ENCODE results near the gene AGBL4.

DNA sequence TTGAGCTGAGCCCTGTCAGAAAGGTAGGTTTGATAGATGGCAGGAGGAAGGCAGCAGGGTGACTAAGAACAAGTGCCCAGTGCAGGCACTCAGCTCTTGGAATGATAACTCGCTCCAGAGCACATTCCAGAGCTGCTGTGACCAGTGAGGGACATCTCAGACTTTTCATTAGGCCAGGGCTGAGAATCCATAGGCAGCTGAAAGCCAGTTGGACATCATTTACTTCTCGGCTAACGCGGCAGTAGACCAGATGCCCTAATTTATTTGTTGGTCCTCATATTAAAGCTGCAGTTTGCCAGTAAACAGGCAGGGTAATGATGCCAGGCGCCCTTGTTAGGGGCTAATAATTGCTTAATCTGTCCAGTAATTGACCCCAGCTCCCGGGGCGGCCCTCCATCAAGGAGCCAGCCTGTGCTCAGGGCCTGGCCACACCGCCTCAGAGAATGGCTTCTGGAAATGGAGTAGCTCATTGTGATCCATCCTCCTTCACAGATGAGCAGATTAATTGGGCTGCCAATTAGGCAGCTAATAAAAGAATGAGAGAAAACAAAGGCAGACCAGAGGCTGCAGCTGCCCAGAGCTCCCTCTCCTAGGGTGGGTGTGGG is 1369.0 kb downstream of the AGBL4 start:
- TF ChIP-seq, protein P1, sequence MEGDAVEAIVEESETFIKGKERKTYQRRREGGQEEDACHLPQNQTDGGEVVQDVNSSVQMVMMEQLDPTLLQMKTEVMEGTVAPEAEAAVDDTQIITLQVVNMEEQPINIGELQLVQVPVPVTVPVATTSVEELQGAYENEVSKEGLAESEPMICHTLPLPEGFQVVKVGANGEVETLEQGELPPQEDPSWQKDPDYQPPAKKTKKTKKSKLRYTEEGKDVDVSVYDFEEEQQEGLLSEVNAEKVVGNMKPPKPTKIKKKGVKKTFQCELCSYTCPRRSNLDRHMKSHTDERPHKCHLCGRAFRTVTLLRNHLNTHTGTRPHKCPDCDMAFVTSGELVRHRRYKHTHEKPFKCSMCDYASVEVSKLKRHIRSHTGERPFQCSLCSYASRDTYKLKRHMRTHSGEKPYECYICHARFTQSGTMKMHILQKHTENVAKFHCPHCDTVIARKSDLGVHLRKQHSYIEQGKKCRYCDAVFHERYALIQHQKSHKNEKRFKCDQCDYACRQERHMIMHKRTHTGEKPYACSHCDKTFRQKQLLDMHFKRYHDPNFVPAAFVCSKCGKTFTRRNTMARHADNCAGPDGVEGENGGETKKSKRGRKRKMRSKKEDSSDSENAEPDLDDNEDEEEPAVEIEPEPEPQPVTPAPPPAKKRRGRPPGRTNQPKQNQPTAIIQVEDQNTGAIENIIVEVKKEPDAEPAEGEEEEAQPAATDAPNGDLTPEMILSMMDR (IDR thresholded peaks at IDR 0.05), result no peak
- no peak for TF ChIP-seq POLR2A (IDR thresholded peaks at IDR 0.05)
